Measurements from ENCODE around the gene HS3ST4. TPM values are rescaled to one million over a fixed set of nuclear protein-coding genes. Genes with fewer than 3 reads are reported as not detected.

Gene HS3ST4
- total and polyA plus RNA-seq, 2 of the 4 experiments (the other 2 are of a cell fraction): not detected

DNA sequence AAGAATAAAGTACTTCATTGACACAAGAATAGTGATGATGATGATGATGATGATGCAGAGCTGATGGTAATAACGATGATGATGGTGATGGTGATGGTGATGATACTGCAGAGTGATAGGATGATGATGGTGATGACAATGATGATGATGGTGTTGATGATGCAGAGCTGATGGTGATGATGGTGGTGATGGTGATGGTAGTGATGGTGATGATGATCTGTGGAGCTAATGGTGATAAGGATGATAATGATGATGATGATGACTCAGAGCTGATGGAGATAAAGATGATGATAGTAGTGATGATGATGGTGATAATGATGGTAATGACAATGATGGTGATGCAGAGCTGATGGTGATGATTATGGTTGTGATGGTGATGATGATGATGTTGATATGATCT, 448.1 kb downstream of the HS3ST4 start:
- Histone ChIP-seq H2BK15ac (ENCODE audit: low read depth, low read length) (no peak overlapping the region), H3K23ac (ENCODE audit: low read depth, low read length) (no peak overlapping the region), H2BK120ac (ENCODE audit: low read depth, low read length) (no peak overlapping the region), H2BK5ac (ENCODE audit: low read depth, low read length, poor library complexity, severe bottlenecking) (peak overlapping the region; percentile 18), H4K91ac (ENCODE audit: insufficient read depth, low read depth, low read length) (no peak overlapping the region), H4K5ac (ENCODE audit: low read depth, low read length) (no peak overlapping the region), H2AK9ac (replicated peaks; ENCODE audit: low read depth, low read length, poor library complexity) (no peak overlapping the region), H2AK5ac (ENCODE audit: low read depth, low read length) (no peak overlapping the region), H3K27ac (ENCODE audit: insufficient read depth, low read length) (no peak overlapping the region), H4K8ac (ENCODE audit: low read depth in 2 of 2, low read length in 2 of 2) (no peak overlapping the region), H2BK20ac (ENCODE audit: low read depth, low read length) (no peak overlapping the region), H2AFZ (replicated peaks; ENCODE audit: low read length, poor library complexity) (no peak overlapping the region), H3K14ac (replicated peaks; ENCODE audit: low read depth, low read length) (no peak overlapping the region), H3K27me3 (ENCODE audit: control insufficient read depth, insufficient read depth, low read length) (no peaks in the 10 kb centered on the region), H3K9me1 (ENCODE audit: insufficient read depth, low read length) (no peaks in the 10 kb centered on the region), H3K4me2 (ENCODE audit: low read depth, low read length) (no peak overlapping the region), H3K18ac (ENCODE audit: low read depth, low read length) (no peak overlapping the region), H3K56ac (ENCODE audit: extremely low read depth, insufficient read depth, low read length) (no peak overlapping the region), H3K4ac (ENCODE audit: low read depth, low read length) (no peak overlapping the region), H4K20me1 (ENCODE audit: insufficient read depth, low read length) (no peaks in the 10 kb centered on the region), H3K36me3 (ENCODE audit: control insufficient read depth, insufficient read depth, low read length) (no peaks in the 10 kb centered on the region), H3K4me3 (ENCODE audit: insufficient read depth, low read depth, low read length) (no peak overlapping the region), H3K4me1 (ENCODE audit: control insufficient read depth, insufficient read depth, low read length) (no peaks in the 10 kb centered on the region), H3K9ac (ENCODE audit: low read depth, low read length) (no peak overlapping the region), H3K9me3 (ENCODE audit: control insufficient read depth, insufficient read depth, low read length) (peaks cover 8% of the 10 kb centered on the region; the same call in 1 of the 2 replicates), H3K79me1 (ENCODE audit: low read depth in 1 of 2, low read length in 2 of 2) (no peaks in the 10 kb centered on the region)
- ChIA-PET CTCF (no interaction called here), POLR2A (ENCODE audit: unreplicated experiment) (no interaction called here)
- no peak for DNase-seq
- 15% methylated on average over 1 of the region's 1 CpG; no CpG with 5 or more reads in 1 of the 2 experiments for WGBS, 2 experiments (ENCODE audit: extremely low coverage in 2 of 2, insufficient read length in 1 of 2)
- dilution Hi-C loops (cut with HindIII; ENCODE audit: low sequenced_read_pairs, unreplicated experiment): no loop called here
- no TSS peak for BruUV-seq (replicated peaks)
- in situ Hi-C loops (cut with MboI; ENCODE audit: low sequenced_read_pairs): no loop called here
- TF ChIP-seq MXI1 (IDR thresholded peaks at IDR 0.05; ENCODE audit: borderline replicate concordance, low read depth, low read length) (no peak), NFE2L2 (IDR thresholded peaks at IDR 0.05; ENCODE audit: low read depth, low read length) (no peak), BHLHE40 (IDR thresholded peaks at IDR 0.05; ENCODE audit: low read depth, low read length) (no peak), USF2 (IDR thresholded peaks at IDR 0.05; ENCODE audit: low read depth, low read length) (no peak), POLR2A (IDR thresholded peaks at IDR 0.05; ENCODE audit: low read depth, low read length) (no peak), RCOR1 (IDR thresholded peaks at IDR 0.05; ENCODE audit: insufficient replicate concordance, low read length) (no peak)
- no peak for ATAC-seq (ENCODE audit: low read depth)
- intact Hi-C loops (cut with micrococcal nuclease): no loop called here

Measured in IMR-90 (cell line).